WERI-Rb-1 (cell line): ENCODE data around the gene PIP4K2A.

ENCODE experiments used
- DNase-seq: peaks from one replicate; pipeline ENCODE4 v3.0.0-alpha.2; 2020
- H3K27ac ChIP-seq: fragments of 250-450 bp; sonication (Bioruptor Pico); 2 replicates; pipeline ENCODE4 v1.5.1; 2020; ENCODE audit warnings: mild to moderate bottlenecking, moderate library complexity
- H3K27me3 ChIP-seq: fragments of 250-450 bp; sonication (Bioruptor Pico); 2 replicates; pipeline ENCODE4 v1.5.1; 2021; ENCODE audit warnings: mild to moderate bottlenecking, low read depth, moderate library complexity; ENCODE audit not compliant: insufficient read depth, severe bottlenecking
- H3K36me3 ChIP-seq: fragments of 250-450 bp; sonication (Bioruptor Pico); 2 replicates; pipeline ENCODE4 v1.5.1; 2020; ENCODE audit warnings: mild to moderate bottlenecking, moderate library complexity
- H3K4me3 ChIP-seq: 2 replicates; pipeline ENCODE4 v1.5.1; 2011; ENCODE audit warnings: low read depth, mild to moderate bottlenecking, control low read depth, low read length
- H3K9me3 ChIP-seq: fragments of 250-450 bp; sonication (Bioruptor Pico); 2 replicates; pipeline ENCODE4 v1.5.1; 2021; ENCODE audit warnings: mild to moderate bottlenecking, moderate library complexity; ENCODE audit not compliant: severe bottlenecking
- TF ChIP-seq, protein P1 (sequence below): IDR thresholded peaks from 2 replicates; pipeline ENCODE4 v1.5.1; 2011; ENCODE audit warnings: low read depth, mild to moderate bottlenecking, control low read depth, inconsistent platforms, low read length

Gene PIP4K2A

DNA sequence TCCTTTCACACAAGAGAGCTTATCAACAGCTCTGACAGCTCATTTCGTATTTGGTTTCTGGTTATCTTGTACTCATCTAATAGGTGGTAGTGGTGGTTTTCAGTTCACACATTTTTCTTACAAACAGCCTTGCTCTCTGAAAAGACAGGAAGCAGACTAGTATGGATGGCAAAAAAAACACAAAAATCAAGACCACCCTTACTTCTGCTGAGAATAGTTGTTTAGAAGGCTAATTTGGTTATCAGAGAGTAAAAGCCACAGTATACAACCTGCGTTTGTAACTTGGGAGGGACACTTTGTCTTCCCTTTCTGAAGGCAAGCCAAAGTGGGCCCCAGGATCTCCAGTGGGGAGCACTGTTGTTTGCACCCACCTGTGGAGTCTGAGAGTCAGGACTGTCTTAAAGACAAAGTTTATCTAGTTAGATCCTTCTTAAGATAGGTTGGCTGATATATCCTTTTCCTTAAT, 68.0 kb downstream of the PIP4K2A start:
- DNase-seq: no peak
- H3K4me3 ChIP-seq: no peak overlapping the region
- TF ChIP-seq, protein P1, sequence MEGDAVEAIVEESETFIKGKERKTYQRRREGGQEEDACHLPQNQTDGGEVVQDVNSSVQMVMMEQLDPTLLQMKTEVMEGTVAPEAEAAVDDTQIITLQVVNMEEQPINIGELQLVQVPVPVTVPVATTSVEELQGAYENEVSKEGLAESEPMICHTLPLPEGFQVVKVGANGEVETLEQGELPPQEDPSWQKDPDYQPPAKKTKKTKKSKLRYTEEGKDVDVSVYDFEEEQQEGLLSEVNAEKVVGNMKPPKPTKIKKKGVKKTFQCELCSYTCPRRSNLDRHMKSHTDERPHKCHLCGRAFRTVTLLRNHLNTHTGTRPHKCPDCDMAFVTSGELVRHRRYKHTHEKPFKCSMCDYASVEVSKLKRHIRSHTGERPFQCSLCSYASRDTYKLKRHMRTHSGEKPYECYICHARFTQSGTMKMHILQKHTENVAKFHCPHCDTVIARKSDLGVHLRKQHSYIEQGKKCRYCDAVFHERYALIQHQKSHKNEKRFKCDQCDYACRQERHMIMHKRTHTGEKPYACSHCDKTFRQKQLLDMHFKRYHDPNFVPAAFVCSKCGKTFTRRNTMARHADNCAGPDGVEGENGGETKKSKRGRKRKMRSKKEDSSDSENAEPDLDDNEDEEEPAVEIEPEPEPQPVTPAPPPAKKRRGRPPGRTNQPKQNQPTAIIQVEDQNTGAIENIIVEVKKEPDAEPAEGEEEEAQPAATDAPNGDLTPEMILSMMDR: no peak
- H3K9me3 ChIP-seq: no peaks in the 10 kb centered on the region
- H3K36me3 ChIP-seq: no peaks in the 10 kb centered on the region
- H3K27ac ChIP-seq: no peak overlapping the region
- no peaks in the 10 kb centered on the region for H3K27me3 ChIP-seq

DNA sequence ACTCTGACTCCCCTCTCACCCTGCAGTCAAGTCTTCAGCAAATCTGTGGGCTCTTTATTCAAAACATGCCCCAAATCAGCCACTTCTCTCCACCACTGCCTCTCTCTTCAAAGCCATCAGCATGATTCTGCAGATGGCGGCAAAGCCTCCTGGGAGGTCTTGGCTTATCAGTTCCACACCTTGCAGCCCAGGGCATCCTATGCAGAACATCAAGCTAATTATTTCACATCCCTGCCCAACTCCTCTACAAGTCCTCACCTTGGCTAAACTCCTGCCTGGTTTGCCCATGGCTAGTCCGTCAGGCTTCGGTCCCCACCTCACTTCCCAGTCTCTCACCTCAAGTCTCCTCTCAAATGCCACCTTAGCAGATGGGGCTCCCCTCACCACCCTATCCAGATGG, 70.2 kb downstream of the PIP4K2A start:
- Histone ChIP-seq H3K36me3 (no peaks in the 10 kb centered on the region), H3K27ac (no peak overlapping the region), H3K27me3 (no peaks in the 10 kb centered on the region), H3K9me3 (no peaks in the 10 kb centered on the region), H3K4me3 (no peak overlapping the region)
- TF ChIP-seq, protein P1: no peak
- DNase-seq: no peak

DNA sequence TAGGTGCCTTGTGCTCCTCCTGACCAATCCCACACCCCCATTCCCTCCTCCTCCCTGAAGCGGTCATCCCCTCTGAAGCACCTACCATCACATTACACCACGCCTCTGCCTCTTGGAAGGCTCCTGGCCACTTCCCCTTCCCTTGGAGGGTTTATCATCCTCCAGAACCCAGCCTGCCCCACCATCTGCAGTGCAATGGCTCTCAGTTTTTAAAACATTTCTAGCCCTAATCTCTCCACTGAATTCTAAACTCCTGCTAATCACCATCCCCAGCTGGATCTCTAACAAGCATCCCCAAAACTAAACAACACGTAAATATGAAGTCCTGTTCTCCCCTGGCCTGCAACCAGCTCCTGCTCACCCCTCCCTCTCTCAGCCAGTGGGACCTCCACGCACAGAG, 70.6 kb downstream of the PIP4K2A start:
- no peak for DNase-seq
- no peaks in the 10 kb centered on the region for H3K9me3 ChIP-seq
- H3K27me3 ChIP-seq: no peaks in the 10 kb centered on the region
- no peak overlapping the region for H3K27ac ChIP-seq
- TF ChIP-seq, protein P1: no peak
- H3K36me3 ChIP-seq: no peaks in the 10 kb centered on the region
- no peak overlapping the region for H3K4me3 ChIP-seq

DNA sequence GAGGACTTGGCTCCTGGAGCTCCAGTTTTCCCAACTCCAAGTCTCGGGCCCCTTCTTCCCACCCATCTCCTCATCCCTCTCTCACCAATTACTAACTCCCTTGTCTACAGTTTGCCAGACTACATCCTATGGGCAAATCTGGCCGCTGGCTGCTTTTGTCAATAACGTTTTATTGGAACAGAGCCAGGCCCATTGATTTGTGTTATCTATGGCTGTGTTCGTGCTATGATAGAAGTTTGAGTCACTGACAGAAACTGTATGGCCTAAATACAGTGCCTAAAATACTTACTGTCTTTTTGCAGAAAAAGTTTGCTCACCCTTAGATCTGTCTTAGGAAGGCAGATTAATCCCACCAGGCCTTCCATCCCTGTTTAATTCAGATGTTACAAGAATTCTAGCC, 71.3 kb downstream of the PIP4K2A start:
- TF ChIP-seq, protein P1: no peak
- DNase-seq: no peak

DNA sequence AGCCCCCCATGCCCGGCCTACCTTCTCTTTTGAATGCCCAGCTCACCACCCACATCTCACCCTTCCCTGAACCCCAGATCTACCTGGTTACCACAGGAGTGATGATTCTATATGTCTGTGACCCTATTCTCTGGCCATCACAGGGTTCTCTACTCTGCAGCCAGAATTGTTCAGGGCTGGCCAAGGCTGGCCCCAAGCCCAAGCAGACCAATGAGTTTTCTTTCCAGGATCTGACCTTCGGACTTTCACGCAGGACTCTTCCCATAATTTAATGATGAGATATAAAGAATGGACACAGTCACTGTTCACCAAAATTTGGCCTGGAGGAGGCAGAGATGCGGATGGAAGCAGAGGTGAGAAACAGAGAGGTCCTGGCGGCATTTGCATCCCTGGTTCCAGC, 72.6 kb downstream of the PIP4K2A start:
- TF ChIP-seq, protein P1: no peak
- no peaks in the 10 kb centered on the region for H3K36me3 ChIP-seq
- no peaks in the 10 kb centered on the region for H3K27me3 ChIP-seq
- no peak for DNase-seq
- H3K9me3 ChIP-seq: no peaks in the 10 kb centered on the region
- H3K4me3 ChIP-seq: no peak overlapping the region
- no peak overlapping the region for H3K27ac ChIP-seq

More for the DNA sequence above, 71.3 kb downstream of the PIP4K2A start:
- H3K27me3 ChIP-seq: no peaks in the 10 kb centered on the region
- H3K4me3 ChIP-seq: no peak overlapping the region
- H3K27ac ChIP-seq: no peak overlapping the region
- H3K9me3 ChIP-seq: no peaks in the 10 kb centered on the region
- H3K36me3 ChIP-seq: no peaks in the 10 kb centered on the region

DNA sequence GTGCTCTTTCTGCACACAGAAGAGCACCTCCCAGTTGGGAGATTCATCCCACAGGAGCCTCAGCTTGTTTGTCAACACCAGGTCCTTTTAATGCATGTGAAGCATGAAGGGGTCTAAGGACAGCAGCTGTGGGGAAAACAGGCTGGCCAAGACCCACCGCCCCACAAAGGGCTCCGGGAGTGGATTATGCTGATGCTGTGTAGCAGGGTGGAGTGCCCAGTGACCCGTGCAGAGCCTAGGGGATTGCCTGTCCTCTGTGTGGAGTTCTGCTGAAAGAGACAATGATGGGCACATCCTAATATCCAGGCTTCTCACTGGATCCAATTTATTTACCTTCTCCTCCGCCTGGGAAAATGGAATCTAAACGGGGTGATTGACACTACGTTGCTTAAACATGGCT, 74.0 kb downstream of the PIP4K2A start:
- TF ChIP-seq, protein P1: no peak
- H3K4me3 ChIP-seq: no peak overlapping the region
- DNase-seq: no peak

More for the DNA sequence above, 74.0 kb downstream of the PIP4K2A start:
- H3K36me3 ChIP-seq: no peaks in the 10 kb centered on the region
- H3K27ac ChIP-seq: no peak overlapping the region
- H3K9me3 ChIP-seq: no peaks in the 10 kb centered on the region
- no peaks in the 10 kb centered on the region for H3K27me3 ChIP-seq
